ENCODE data around the gene ZNF512B.

- TF ChIP-seq POLR2A (IDR thresholded peaks at IDR 0.05) (no peak), CTCF (IDR thresholded peaks at IDR 0.05) (no peak)
Measured at GRCh38 chr20:63942969-63943807, 26.5 kb downstream of the ZNF512B start.
